ENCODE results near the gene IGDCC3. TPM values are rescaled to one million over a fixed set of nuclear protein-coding genes. Genes with fewer than 3 reads are reported as not detected.

Gene IGDCC3
- total RNA-seq, 4 donors from 2014 or later, result not detected

- no peaks in the 10 kb centered on the region for H3K4me1 ChIP-seq
Observed at GRCh38 chr15:65329288-65329983, 48.4 kb downstream of the IGDCC3 start.

GRCh38 chr15:65328506-65329287 lies 49.1 kb downstream of the IGDCC3 start:
- Histone ChIP-seq H3K4me3 (no peak overlapping the region), H3K27me3 (no peaks in the 10 kb centered on the region), H3K4me1 (no peaks in the 10 kb centered on the region), H3K9me3 (no peaks in the 10 kb centered on the region), H3K36me3 (no peaks in the 10 kb centered on the region), H3K27ac (no peak overlapping the region)
- no peak for TF ChIP-seq EP300 (IDR thresholded peaks at IDR 0.05)
- no peak for TF ChIP-seq POLR2AphosphoS5 (IDR thresholded peaks at IDR 0.05)
- DNase-seq (ENCODE audit: low spot score in 2 of 2), result no peak
- 83% methylated on average over 9 of the region's 21 CpGs for WGBS

More at GRCh38 chr15:65329288-65329983, 48.4 kb downstream of the IGDCC3 start:
- no peak overlapping the region for H3K27ac ChIP-seq
- WGBS, result 91% methylated on average over 21 of the region's 21 CpGs
- no peak for TF ChIP-seq POLR2A (IDR thresholded peaks at IDR 0.05)
- no peaks in the 10 kb centered on the region for H3K36me3 ChIP-seq
- no peaks in the 10 kb centered on the region for H3K9me3 ChIP-seq
- H3K4me3 ChIP-seq, result no peak overlapping the region
- no peak for DNase-seq (ENCODE audit: low spot score in 2 of 2)
- no peaks in the 10 kb centered on the region for H3K27me3 ChIP-seq

- no peaks in the 10 kb centered on the region for H3K36me3 ChIP-seq
- no peak for DNase-seq (ENCODE audit: low spot score in 2 of 2)
- no peaks in the 10 kb centered on the region for H3K27me3 ChIP-seq
- no peaks in the 10 kb centered on the region for H3K9me3 ChIP-seq
- H3K4me3 ChIP-seq, result no peak overlapping the region
- H3K27ac ChIP-seq, result no peak overlapping the region
- no peaks in the 10 kb centered on the region for H3K4me1 ChIP-seq
- WGBS, result 76% methylated on average over 12 of the region's 12 CpGs
- TF ChIP-seq EP300 (IDR thresholded peaks at IDR 0.05) (no peak), CTCF (IDR thresholded peaks at IDR 0.05) (no peak), POLR2A (IDR thresholded peaks at IDR 0.05) (no peak), POLR2AphosphoS5 (IDR thresholded peaks at IDR 0.05) (no peak)
Observed at GRCh38 chr15:65327651-65328393, 50.0 kb downstream of the IGDCC3 start.

- TF ChIP-seq EP300 (IDR thresholded peaks at IDR 0.05), result no peak
- TF ChIP-seq CTCF (IDR thresholded peaks at IDR 0.05), result no peak
- TF ChIP-seq POLR2AphosphoS5 (IDR thresholded peaks at IDR 0.05), result no peak
- no peak for TF ChIP-seq POLR2A (IDR thresholded peaks at IDR 0.05)
- H3K4me1 ChIP-seq, result no peaks in the 10 kb centered on the region
- H3K36me3 ChIP-seq, result no peaks in the 10 kb centered on the region
- H3K27ac ChIP-seq, result no peak overlapping the region
- DNase-seq (ENCODE audit: low spot score in 2 of 2), result no peak
- no peak overlapping the region for H3K4me3 ChIP-seq
- 81% methylated on average over 2 of the region's 2 CpGs for WGBS
- H3K9me3 ChIP-seq, result no peaks in the 10 kb centered on the region
- peaks cover 3% of the 10 kb centered on the region for H3K27me3 ChIP-seq
Observed at GRCh38 chr15:65326818-65327217, 51.0 kb downstream of the IGDCC3 start.

GRCh38 chr15:65326117-65326526 lies 51.7 kb downstream of the IGDCC3 start:
- whole genome bisulfite sequencing, result 33% methylated on average over 3 of the region's 12 CpGs
- TF ChIP-seq POLR2A (IDR thresholded peaks at IDR 0.05) (no peak), EP300 (IDR thresholded peaks at IDR 0.05) (no peak), POLR2AphosphoS5 (IDR thresholded peaks at IDR 0.05) (no peak), CTCF (IDR thresholded peaks at IDR 0.05) (no peak)
- no peak for DNase-seq (ENCODE audit: low spot score in 2 of 2)
- Histone ChIP-seq H3K4me1 (no peaks in the 10 kb centered on the region), H3K27ac (no peak overlapping the region), H3K27me3 (peaks cover 3% of the 10 kb centered on the region), H3K4me3 (no peak overlapping the region), H3K36me3 (no peaks in the 10 kb centered on the region), H3K9me3 (no peaks in the 10 kb centered on the region)

GRCh38 chr15:65323071-65323511 lies 54.7 kb downstream of the IGDCC3 start:
- Histone ChIP-seq H3K4me3 (no peak overlapping the region), H3K9me3 (no peaks in the 10 kb centered on the region), H3K27me3 (peaks cover 3% of the 10 kb centered on the region), H3K27ac (no peak overlapping the region), H3K4me1 (no peaks in the 10 kb centered on the region), H3K36me3 (no peaks in the 10 kb centered on the region)
- TF ChIP-seq CTCF (IDR thresholded peaks at IDR 0.05) (no peak), POLR2A (IDR thresholded peaks at IDR 0.05) (no peak), POLR2AphosphoS5 (IDR thresholded peaks at IDR 0.05) (no peak), EP300 (IDR thresholded peaks at IDR 0.05) (no peak)
- no peak for DNase-seq (ENCODE audit: low spot score in 2 of 2)
- 37% methylated on average over 8 of the region's 9 CpGs for WGBS

Data from suprapubic skin (tissue), 4 donors.